Transverse colon (tissue), 3 donors: ENCODE data around the gene TTYH2.

Experiments
- EP300 ChIP-seq: sonication (generic); formaldehyde crosslinking; IDR thresholded peaks from one replicate; pipeline ENCODE4 v1.6.1; 2017; ENCODE audit warnings: antibody characterized with exemption, low read depth
- TF ChIP-seq, protein P1 (sequence below), 5 experiments: fragments of 200-600 bp in 3 of 5; fragments of 450-650 bp in 2 of 5; sonication (generic) in 3 of 5; IDR thresholded peaks; 1 replicate in 2 of 5; 2 replicates in 3 of 5; pipeline ENCODE4 v1.5.1; 2016 to 2017; ENCODE audit warnings: antibody characterized with exemption in 5 of 5, inconsistent platforms in 3 of 5, mild to moderate bottlenecking in 2 of 5, moderate library complexity in 1 of 5

DNA sequence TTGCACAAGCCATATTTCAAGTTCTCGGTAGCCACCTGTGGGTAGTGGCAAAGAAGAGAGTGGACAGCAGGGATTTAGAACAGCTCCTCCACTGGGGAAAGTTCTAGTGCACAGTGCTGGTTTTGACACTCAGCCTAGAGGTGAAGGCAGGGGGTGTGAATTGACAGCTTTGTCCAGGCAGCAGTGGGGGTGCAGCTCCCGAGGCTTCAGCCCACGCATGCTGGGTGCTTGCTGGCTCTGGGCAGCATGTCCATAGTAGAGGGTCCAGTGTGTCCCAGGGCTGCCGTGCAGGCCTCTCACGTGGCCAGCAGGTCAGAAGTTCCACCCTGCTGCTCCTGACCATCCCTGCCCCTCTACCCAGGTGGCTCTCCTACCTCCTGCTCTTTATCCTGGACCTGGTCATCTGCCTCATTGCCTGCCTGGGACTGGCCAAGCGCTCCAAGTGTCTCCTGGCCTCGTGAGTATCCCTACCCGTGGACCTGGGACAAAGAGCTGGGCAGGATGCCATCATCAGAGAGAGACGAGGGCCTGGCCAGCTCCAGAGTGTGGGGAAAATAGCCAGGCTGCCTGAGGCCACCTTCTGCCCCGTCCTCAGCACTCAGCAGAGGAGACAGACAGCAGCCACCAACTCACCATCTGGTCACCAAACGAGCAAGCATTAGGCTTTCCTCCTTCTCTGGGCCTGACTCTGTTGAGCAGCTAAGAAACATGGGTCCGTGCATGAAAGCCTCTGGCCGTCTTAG, 29.8 kb downstream of the TTYH2 start:
- TF ChIP-seq EP300, result no peak
- TF ChIP-seq, protein P1, sequence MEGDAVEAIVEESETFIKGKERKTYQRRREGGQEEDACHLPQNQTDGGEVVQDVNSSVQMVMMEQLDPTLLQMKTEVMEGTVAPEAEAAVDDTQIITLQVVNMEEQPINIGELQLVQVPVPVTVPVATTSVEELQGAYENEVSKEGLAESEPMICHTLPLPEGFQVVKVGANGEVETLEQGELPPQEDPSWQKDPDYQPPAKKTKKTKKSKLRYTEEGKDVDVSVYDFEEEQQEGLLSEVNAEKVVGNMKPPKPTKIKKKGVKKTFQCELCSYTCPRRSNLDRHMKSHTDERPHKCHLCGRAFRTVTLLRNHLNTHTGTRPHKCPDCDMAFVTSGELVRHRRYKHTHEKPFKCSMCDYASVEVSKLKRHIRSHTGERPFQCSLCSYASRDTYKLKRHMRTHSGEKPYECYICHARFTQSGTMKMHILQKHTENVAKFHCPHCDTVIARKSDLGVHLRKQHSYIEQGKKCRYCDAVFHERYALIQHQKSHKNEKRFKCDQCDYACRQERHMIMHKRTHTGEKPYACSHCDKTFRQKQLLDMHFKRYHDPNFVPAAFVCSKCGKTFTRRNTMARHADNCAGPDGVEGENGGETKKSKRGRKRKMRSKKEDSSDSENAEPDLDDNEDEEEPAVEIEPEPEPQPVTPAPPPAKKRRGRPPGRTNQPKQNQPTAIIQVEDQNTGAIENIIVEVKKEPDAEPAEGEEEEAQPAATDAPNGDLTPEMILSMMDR (IDR thresholded peaks at IDR 0.05), result no peak
